ENCODE results near the gene SFXN5.

GRCh38 chr2:73099486-73099885 is 28.0 kb upstream of the SFXN5 start:
- TF ChIP-seq CTCF (IDR thresholded peaks at IDR 0.05): no peak
- TF ChIP-seq POLR2A (IDR thresholded peaks at IDR 0.05): no peak

Data from Peyer's patch (tissue), 4 donors.